Measurements from ENCODE around the gene GPR83.

DNA sequence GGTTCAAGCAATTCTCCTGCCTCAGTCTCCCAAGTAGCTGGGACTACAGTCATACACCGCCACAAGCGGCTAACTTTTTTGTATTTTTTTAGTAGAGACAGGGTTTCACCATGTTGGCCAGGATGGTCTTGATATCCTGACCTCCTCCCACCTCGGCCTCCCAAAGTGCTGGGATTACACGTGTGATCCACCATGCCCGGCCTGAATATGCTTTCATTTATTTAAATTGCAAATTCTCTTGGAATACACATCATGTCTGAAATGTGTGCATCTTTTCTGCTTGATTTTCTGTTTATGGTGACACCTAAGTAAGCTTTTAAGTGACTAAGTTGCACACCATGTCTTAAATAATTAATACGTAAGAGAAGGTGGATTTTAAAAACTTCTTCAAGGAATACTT is 65.2 kb downstream of the GPR83 start:
- TF ChIP-seq POLR2AphosphoS5 (IDR thresholded peaks at IDR 0.05; ENCODE audit: low read depth, low read length) (no peak), RAD21 (IDR thresholded peaks at IDR 0.05; ENCODE audit: low read length) (no peak), FOXM1 (IDR thresholded peaks at IDR 0.05; ENCODE audit: low read depth) (no peak), SIN3A (IDR thresholded peaks at IDR 0.05; ENCODE audit: borderline replicate concordance, low read depth, low read length) (no peak)
- TF ChIP-seq, protein P1, sequence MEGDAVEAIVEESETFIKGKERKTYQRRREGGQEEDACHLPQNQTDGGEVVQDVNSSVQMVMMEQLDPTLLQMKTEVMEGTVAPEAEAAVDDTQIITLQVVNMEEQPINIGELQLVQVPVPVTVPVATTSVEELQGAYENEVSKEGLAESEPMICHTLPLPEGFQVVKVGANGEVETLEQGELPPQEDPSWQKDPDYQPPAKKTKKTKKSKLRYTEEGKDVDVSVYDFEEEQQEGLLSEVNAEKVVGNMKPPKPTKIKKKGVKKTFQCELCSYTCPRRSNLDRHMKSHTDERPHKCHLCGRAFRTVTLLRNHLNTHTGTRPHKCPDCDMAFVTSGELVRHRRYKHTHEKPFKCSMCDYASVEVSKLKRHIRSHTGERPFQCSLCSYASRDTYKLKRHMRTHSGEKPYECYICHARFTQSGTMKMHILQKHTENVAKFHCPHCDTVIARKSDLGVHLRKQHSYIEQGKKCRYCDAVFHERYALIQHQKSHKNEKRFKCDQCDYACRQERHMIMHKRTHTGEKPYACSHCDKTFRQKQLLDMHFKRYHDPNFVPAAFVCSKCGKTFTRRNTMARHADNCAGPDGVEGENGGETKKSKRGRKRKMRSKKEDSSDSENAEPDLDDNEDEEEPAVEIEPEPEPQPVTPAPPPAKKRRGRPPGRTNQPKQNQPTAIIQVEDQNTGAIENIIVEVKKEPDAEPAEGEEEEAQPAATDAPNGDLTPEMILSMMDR (IDR thresholded peaks at IDR 0.05): no peak
- TF ChIP-seq, protein P2, sequence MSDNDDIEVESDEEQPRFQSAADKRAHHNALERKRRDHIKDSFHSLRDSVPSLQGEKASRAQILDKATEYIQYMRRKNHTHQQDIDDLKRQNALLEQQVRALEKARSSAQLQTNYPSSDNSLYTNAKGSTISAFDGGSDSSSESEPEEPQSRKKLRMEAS (IDR thresholded peaks at IDR 0.05; ENCODE audit: low read depth): no peak

All from SK-N-SH (cell line).